Spleen (tissue), 7 donors: ENCODE data around the gene GPR89A.
"Not testable (repeated sequence)": the region's sequence is repeated elsewhere in the genome, so short reads cannot be mapped to it uniquely, and the experiment has no call there.

Experiments used
- POLR2A ChIP-seq, 3 donors: fragments of 450-650 bp; IDR thresholded peaks; one replicate each; pipeline ENCODE4 v1.5.1; 2017; ENCODE audit warnings: antibody characterized with exemption in 3 of 3, mild to moderate bottlenecking in 1 of 3
- POLR2AphosphoS5 ChIP-seq, 3 donors: sonication (generic); formaldehyde crosslinking; IDR thresholded peaks; one replicate each; pipeline ENCODE4 v1.5.1; 2017; ENCODE audit warnings: antibody characterized with exemption in 3 of 3
- TF ChIP-seq, protein P1 (sequence below), 11 experiments: fragments of 200-600 bp in 7 of 11; fragments of 450-650 bp in 4 of 11; sonication (generic) in 4 of 11; IDR thresholded peaks in 8 of 11; conservative IDR thresholded peaks in 3 of 11; 1 replicate in 7 of 11; 2 replicates in 4 of 11; pipeline versions ENCODE4 v1.4.0 to v1.8.0; 2016 to 2021; ENCODE audit warnings: antibody characterized with exemption in 11 of 11, inconsistent platforms in 4 of 11, mild to moderate bottlenecking in 1 of 11
- donor health status: DM: no; HTN: no; CAD: no; lungs with moderate emphysema.
- donor health status: DM: no; HTN: no; CAD: no.
- donor health status: DM: no; HTN: no; CAD: no.

DNA sequence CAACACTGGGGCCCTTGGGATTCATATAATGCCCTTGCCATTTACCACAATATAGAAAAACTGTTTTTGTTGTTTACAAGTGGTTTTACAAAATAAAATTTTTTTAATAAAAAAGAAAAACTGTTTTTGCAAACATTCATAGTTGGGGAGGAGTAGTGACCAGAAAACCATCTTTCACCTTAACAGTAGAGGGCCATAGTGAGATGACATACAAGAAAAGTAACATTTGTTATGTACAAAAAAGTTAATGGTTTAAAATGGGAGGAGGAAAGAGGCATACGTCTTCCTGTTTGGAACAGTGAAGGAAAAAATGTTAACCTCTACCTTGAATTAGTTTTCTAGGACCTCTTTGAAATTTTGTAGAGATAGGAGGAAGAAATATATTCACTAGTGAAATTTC lies 28.4 kb downstream of the GPR89A start:
- TF ChIP-seq POLR2AphosphoS5, POLR2A (IDR thresholded peaks at IDR 0.05): not testable (repeated sequence)
- TF ChIP-seq, protein P1, sequence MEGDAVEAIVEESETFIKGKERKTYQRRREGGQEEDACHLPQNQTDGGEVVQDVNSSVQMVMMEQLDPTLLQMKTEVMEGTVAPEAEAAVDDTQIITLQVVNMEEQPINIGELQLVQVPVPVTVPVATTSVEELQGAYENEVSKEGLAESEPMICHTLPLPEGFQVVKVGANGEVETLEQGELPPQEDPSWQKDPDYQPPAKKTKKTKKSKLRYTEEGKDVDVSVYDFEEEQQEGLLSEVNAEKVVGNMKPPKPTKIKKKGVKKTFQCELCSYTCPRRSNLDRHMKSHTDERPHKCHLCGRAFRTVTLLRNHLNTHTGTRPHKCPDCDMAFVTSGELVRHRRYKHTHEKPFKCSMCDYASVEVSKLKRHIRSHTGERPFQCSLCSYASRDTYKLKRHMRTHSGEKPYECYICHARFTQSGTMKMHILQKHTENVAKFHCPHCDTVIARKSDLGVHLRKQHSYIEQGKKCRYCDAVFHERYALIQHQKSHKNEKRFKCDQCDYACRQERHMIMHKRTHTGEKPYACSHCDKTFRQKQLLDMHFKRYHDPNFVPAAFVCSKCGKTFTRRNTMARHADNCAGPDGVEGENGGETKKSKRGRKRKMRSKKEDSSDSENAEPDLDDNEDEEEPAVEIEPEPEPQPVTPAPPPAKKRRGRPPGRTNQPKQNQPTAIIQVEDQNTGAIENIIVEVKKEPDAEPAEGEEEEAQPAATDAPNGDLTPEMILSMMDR (IDR thresholded peaks at IDR 0.05 in 8 of 11, conservative IDR thresholded peaks at IDR 0.05 in 3 of 11) = not testable (repeated sequence)
